Central memory CD4-positive, alpha-beta T cell (primary cell): ENCODE results near the gene IFITM10.

Source experiments
- DNase-seq: peaks from one replicate; pipeline ENCODE4 v3.0.0; 2022
- total RNA-seq, 3 experiments: gene quantifications; one replicate each; lab custom pipeline; 2026; lab: John Stamatoyannopoulos, UW

IFITM10 gene
- 0.07 to 1.2 (median 0.49) reads per million in 3 experiments for total RNA-seq

GRCh38 chr11:1750481-1750839 lies at the start of gene IFITM10:
Gene IFITM10 (minus strand): TSS chr11:1750595. CDS start chr11:1750442, 153 bp downstream.
- no peak for DNase-seq

GRCh38 chr11:1797391-1798125 lies 47.2 kb upstream of the IFITM10 start:
- DNase-seq = no peak

GRCh38 chr11:1796413-1797011 lies 46.1 kb upstream of the IFITM10 start:
- no peak for DNase-seq

GRCh38 chr11:1793081-1793480 lies 42.7 kb upstream of the IFITM10 start:
- no peak for DNase-seq

- no peak for DNase-seq
Observed at GRCh38 chr11:1792461-1792860, 42.1 kb upstream of the IFITM10 start.

- no peak for DNase-seq
Observed at GRCh38 chr11:1791912-1792311, 41.5 kb upstream of the IFITM10 start.

GRCh38 chr11:1786466-1786865 lies 36.1 kb upstream of the IFITM10 start:
- DNase-seq = no peak

- DNase-seq = no peak
Observed at GRCh38 chr11:1785749-1786413, 35.5 kb upstream of the IFITM10 start.

- no peak for DNase-seq
Observed at GRCh38 chr11:1784761-1785650, 34.6 kb upstream of the IFITM10 start.

GRCh38 chr11:1783725-1784529 lies 33.5 kb upstream of the IFITM10 start:
- DNase-seq = no peak

GRCh38 chr11:1782831-1783724 lies 32.7 kb upstream of the IFITM10 start:
- DNase-seq = no peak

- no peak for DNase-seq
Observed at GRCh38 chr11:1782031-1782590, 31.7 kb upstream of the IFITM10 start.

GRCh38 chr11:1781593-1781975 lies 31.2 kb upstream of the IFITM10 start:
- no peak for DNase-seq

- no peak for DNase-seq
Observed at GRCh38 chr11:1780700-1781592, 30.6 kb upstream of the IFITM10 start.

GRCh38 chr11:1779806-1780699 lies 29.7 kb upstream of the IFITM10 start:
- no peak for DNase-seq

GRCh38 chr11:1779034-1779805 lies 28.8 kb upstream of the IFITM10 start:
- DNase-seq = no peak

GRCh38 chr11:1778141-1778911 lies 27.9 kb upstream of the IFITM10 start:
- DNase-seq = no peak
